H1 (cell line): ENCODE measurements around the gene HSD17B3. TPM values are rescaled to one million over a fixed set of nuclear protein-coding genes. Genes with fewer than 3 reads are reported as not detected.

Experiments
- CTCF ChIA-PET: fragments of 300-600 bp; sonication (Branson Sonifier 250); formaldehyde crosslinking; loops from one replicate; lab custom pipeline; 2021; ENCODE audit not compliant: partially characterized antibody; lab: Charles Lee
- POLR2A ChIA-PET: fragments of 300-600 bp; sonication (Branson Sonifier 250); formaldehyde crosslinking; loops from one replicate; lab custom pipeline; 2021; ENCODE audit warnings: inconsistent platforms; ENCODE audit not compliant: partially characterized antibody; lab: Charles Lee
- DNase-seq, 2 experiments: peaks; one replicate each; pipeline versions ENCODE4 v3.0.0 to v3.0.0-alpha.2; 2010 to 2022; ENCODE audit warnings: low spot score in 2 of 2, low read depth in 1 of 2, mixed read lengths in 1 of 2
- FAIRE-seq: peaks from 2 replicates; lab custom pipeline; 2011; peaks lifted over from hg19 to GRCh38; lab: Jason Lieb, UNC
- H2AFZ ChIP-seq: 2 replicates; pipeline ENCODE4 v1.8.1; 2012; ENCODE audit warnings: low read length, inconsistent platforms
- H2AK5ac ChIP-seq: 2 replicates; pipeline ENCODE4 v1.6.1; 2013; ENCODE audit warnings: low read depth, low read length
- H2BK120ac ChIP-seq: replicated peaks from 2 replicates; pipeline ENCODE3; 2013; ENCODE audit warnings: low read depth, low read length, inconsistent platforms
- H2BK12ac ChIP-seq: 2 replicates; pipeline ENCODE4 v1.6.1; 2013; ENCODE audit warnings: low read depth, low read length
- H2BK15ac ChIP-seq: 2 replicates; pipeline ENCODE4 v1.6.1; 2013; ENCODE audit warnings: low read length
- H2BK20ac ChIP-seq: 2 replicates; pipeline ENCODE4 v1.6.1; 2013; ENCODE audit warnings: low read length
- H2BK5ac ChIP-seq: 2 replicates; pipeline ENCODE4 v1.6.1; 2013; ENCODE audit warnings: low read depth, low read length
- H3K14ac ChIP-seq: 2 replicates; pipeline ENCODE4 v1.6.1; 2013; ENCODE audit warnings: inconsistent platforms; ENCODE audit not compliant: insufficient read length
- H3K18ac ChIP-seq: 2 replicates; pipeline ENCODE4 v1.6.1; 2013; ENCODE audit warnings: low read length; ENCODE audit errors: extremely low read depth
- H3K23ac ChIP-seq: 2 replicates; pipeline ENCODE4 v1.6.1; 2013; ENCODE audit warnings: inconsistent platforms; ENCODE audit not compliant: insufficient read length
- H3K23me2 ChIP-seq: 2 replicates; pipeline ENCODE4 v1.6.1; 2013; ENCODE audit warnings: low read depth, low read length
- H3K27ac ChIP-seq: 2 replicates; pipeline ENCODE4 v1.6.1; 2011; ENCODE audit warnings: low read depth, low read length, inconsistent platforms
- H3K27me3 ChIP-seq, 4 experiments: replicated peaks in 1 of 4; 1 replicate in 1 of 4; 2 replicates in 3 of 4; pipeline versions ENCODE4 v1.6.1 to v1.8.1; 2011 to 2013; ENCODE audit warnings: low read length in 3 of 4, mild to moderate bottlenecking in 3 of 4, inconsistent platforms in 2 of 4, mixed read lengths in 2 of 4, moderate library complexity in 1 of 4; ENCODE audit not compliant: control insufficient read depth in 3 of 4, insufficient read depth in 3 of 4; ENCODE audit errors: extremely low read depth in 1 of 4
- H3K36me3 ChIP-seq, 4 experiments: 2 replicates each; pipeline versions ENCODE4 v1.6.1 to v1.8.1; 2011 to 2013; ENCODE audit warnings: mild to moderate bottlenecking in 4 of 4, low read length in 3 of 4, moderate library complexity in 2 of 4, control low read depth in 1 of 4, inconsistent platforms in 1 of 4; ENCODE audit not compliant: insufficient read depth in 4 of 4, control insufficient read depth in 2 of 4
- H3K4ac ChIP-seq: replicated peaks from 2 replicates; pipeline ENCODE3; 2013; ENCODE audit warnings: low read length, low read depth, mixed read lengths, inconsistent platforms; ENCODE audit not compliant: insufficient read length
- H3K4me1 ChIP-seq, 4 experiments: replicated peaks in 1 of 4; 1 replicate in 1 of 4; 2 replicates in 3 of 4; pipeline versions ENCODE4 v1.6.1 to v1.8.1; 2011 to 2013; ENCODE audit warnings: low read length in 3 of 4, inconsistent platforms in 2 of 4, mixed read lengths in 1 of 4; ENCODE audit not compliant: insufficient read depth in 4 of 4, control insufficient read depth in 3 of 4
- H3K4me2 ChIP-seq, 2 experiments: 2 replicates each; pipeline versions ENCODE4 v1.6.1 to v1.8.1; 2011 to 2013; ENCODE audit warnings: low read depth in 2 of 2, low read length in 2 of 2, control low read depth in 1 of 2, inconsistent platforms in 1 of 2, mild to moderate bottlenecking in 1 of 2; ENCODE audit not compliant: insufficient read depth in 1 of 2
- H3K4me3 ChIP-seq, 4 experiments: fragments of 200-600, 300-600 bp in 1 of 4; sonication (generic), shearing (Covaris generic), sonication (Bioruptor Twin) in 1 of 4; 2 replicates each; pipeline versions ENCODE4 v1.5.1 to v1.8.1; 2011 to 2016; ENCODE audit warnings: low read length in 4 of 4, low read depth in 3 of 4, control low read depth in 2 of 4, inconsistent platforms in 2 of 4, mild to moderate bottlenecking in 2 of 4, mixed read lengths in 1 of 4, moderate library complexity in 1 of 4; ENCODE audit not compliant: insufficient read depth in 2 of 4; ENCODE audit errors: extremely low read depth in 1 of 4
- H3K56ac ChIP-seq: replicated peaks from 2 replicates; pipeline ENCODE3; 2013; ENCODE audit warnings: low read depth, mild to moderate bottlenecking, mixed read lengths, low read length, inconsistent platforms; ENCODE audit not compliant: insufficient read length
- H3K79me1 ChIP-seq: 2 replicates; pipeline ENCODE4 v1.6.1; 2013; ENCODE audit warnings: low read depth, low read length, control low read depth
- H3K79me2 ChIP-seq, 2 experiments: 2 replicates each; pipeline versions ENCODE4 v1.6.1 to v1.8.1; 2012 to 2013; ENCODE audit warnings: low read length in 2 of 2, mild to moderate bottlenecking in 2 of 2, inconsistent platforms in 1 of 2; ENCODE audit not compliant: insufficient read depth in 2 of 2, control insufficient read depth in 1 of 2
- H3K9ac ChIP-seq, 4 experiments: replicated peaks in 1 of 4; 1 replicate in 1 of 4; 2 replicates in 3 of 4; pipeline versions ENCODE4 v1.6.1 to v1.8.1; 2011 to 2013; ENCODE audit warnings: low read depth in 3 of 4, low read length in 3 of 4, control low read depth in 2 of 4, mild to moderate bottlenecking in 2 of 4, moderate library complexity in 2 of 4, inconsistent platforms in 1 of 4; ENCODE audit errors: extremely low read depth in 1 of 4
- H3K9me3 ChIP-seq, 2 experiments: 2 replicates each; pipeline versions ENCODE4 v1.6.1 to v1.8.1; 2012 to 2013; ENCODE audit warnings: mild to moderate bottlenecking in 2 of 2, moderate library complexity in 2 of 2, control low read depth in 1 of 2, inconsistent platforms in 1 of 2, low read depth in 1 of 2, low read length in 1 of 2, mixed read lengths in 1 of 2; ENCODE audit not compliant: insufficient read depth in 2 of 2
- H4K20me1 ChIP-seq, 2 experiments: replicated peaks in 1 of 2; 2 replicates each; pipeline versions ENCODE3 to v1.8.1; 2011 to 2013; ENCODE audit warnings: inconsistent platforms in 2 of 2, low read length in 2 of 2, mild to moderate bottlenecking in 1 of 2; ENCODE audit not compliant: insufficient read depth in 2 of 2, control insufficient read depth in 1 of 2
- H4K5ac ChIP-seq: 2 replicates; pipeline ENCODE4 v1.6.1; 2013; ENCODE audit warnings: low read length, low read depth, mixed read lengths, inconsistent platforms; ENCODE audit not compliant: insufficient read length
- H4K8ac ChIP-seq: 2 replicates; pipeline ENCODE4 v1.8.0; 2013; ENCODE audit warnings: mild to moderate bottlenecking, moderate library complexity, low read length, inconsistent platforms; ENCODE audit not compliant: insufficient read depth; ENCODE audit errors: extremely low read depth
- H4K91ac ChIP-seq: replicated peaks from 2 replicates; pipeline ENCODE3; 2013; ENCODE audit warnings: low read length, mixed read lengths, inconsistent platforms; ENCODE audit not compliant: insufficient read length
- BRCA1 ChIP-seq: IDR thresholded peaks from 2 replicates; pipeline ENCODE4 v1.6.1; 2012; ENCODE audit warnings: low read depth, low read length, improper control_type of control experiment
- EGR1 ChIP-seq: IDR thresholded peaks from 2 replicates; pipeline ENCODE4 v1.6.1; 2011; ENCODE audit warnings: low read depth, low read length, borderline replicate concordance
- KDM4A ChIP-seq: IDR thresholded peaks from one replicate; pipeline ENCODE4 v1.7.1; 2012; ENCODE audit warnings: low read depth, mild to moderate bottlenecking, moderate library complexity, low read length, inconsistent platforms; ENCODE audit not compliant: severe bottlenecking
- WGBS, 2 experiments: shearing (Covaris generic) in 1 of 2; methylation state at CpG; one replicate each; pipeline versions ENCODE4 v1.1.6 to v1.1.7; 2013 to 2015; ENCODE audit warnings: low lambda C conversion rate in 2 of 2, mixed read lengths in 2 of 2, inconsistent platforms in 1 of 2, low coverage in 1 of 2, missing lambda C conversion rate in 1 of 2; ENCODE audit not compliant: insufficient replicate concordance in 2 of 2, insufficient coverage in 1 of 2, insufficient read length in 1 of 2; ENCODE audit errors: extremely low coverage in 1 of 2, missing lambda C conversion rate in 1 of 2; 5-methylcytosine and 5-hydroxymethylcytosine counted together
- polyA plus RNA-seq, 7 experiments: library from polyadenylated mRNA; depleted of rRNA in 3 of 7; stranded (reverse) in 5 of 7; unstranded in 2 of 7; fragments of >200 nt in 5 of 7; fragments of 200-250 nt in 2 of 7; gene quantifications; 1 replicate in 5 of 7; 2 replicates in 1 of 7; 4 replicates in 1 of 7; pipeline versions ENCODE4 v1.2.1 to v1.2.3, GENCODE V29; 2011 to 2013; ENCODE audit warnings: missing spikeins in 2 of 7, mixed read lengths in 2 of 7
- total RNA-seq: library from RNA; stranded (reverse); fragmentation: NEBNext Ultra II Directional; extraction: Animal tissue kit (Norgen Biotek cat#: 25700); gene quantifications from 2 replicates; pipeline ENCODE4 v1.2.1, GENCODE V29; 2021

The HSD17B3 gene
- total and polyA plus RNA-seq, 2 of the 8 experiments (the other 6 are each of a cell fraction or from before 2014, with no cell fraction given): not detected

DNA sequence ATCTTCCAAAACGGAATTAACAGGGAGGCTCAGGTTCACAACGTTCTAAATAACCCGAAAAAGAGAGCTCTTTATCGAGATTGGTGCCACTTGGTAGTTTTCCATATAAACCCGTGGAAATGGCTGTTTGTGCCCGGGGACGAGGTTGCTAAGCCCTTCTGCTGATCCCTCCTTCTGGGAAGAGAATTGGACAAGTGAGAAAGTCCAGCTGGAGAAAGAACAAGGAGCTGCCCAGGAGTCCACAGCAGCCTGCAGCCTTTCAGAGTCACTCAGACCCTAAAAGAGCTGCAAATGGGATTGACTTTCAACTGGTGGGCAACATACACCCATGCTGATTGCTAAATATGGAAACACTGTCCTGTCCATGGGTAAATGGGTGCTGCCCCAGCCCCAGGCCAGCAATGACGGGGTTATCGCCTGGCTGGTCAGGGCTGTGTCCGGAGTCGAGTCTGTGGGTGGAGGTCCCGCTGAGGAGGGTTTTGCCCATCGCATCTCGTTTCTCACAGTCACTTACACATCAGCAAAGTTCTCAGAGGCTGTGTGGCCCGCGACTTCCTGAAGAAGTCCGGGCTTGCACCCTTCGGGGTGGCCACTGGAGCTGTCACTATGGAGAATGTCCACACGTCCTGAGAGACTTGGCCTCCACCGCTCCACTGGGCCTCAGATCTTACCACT, 40.7 kb upstream of the HSD17B3 start:
- Histone ChIP-seq H3K27me3 (no peaks in the 10 kb centered on the region), H2AFZ (no peak overlapping the region), H2BK15ac (0 out of 2 replicates have a peak overlapping the region, but pooled peaks have one; percentile 61), H4K5ac (no peak overlapping the region), H3K9me3 (no peaks in the 10 kb centered on the region; a peak in 1 of 4 replicates), H2BK20ac (peak overlapping the region; percentile 84), H3K79me2 (no peaks in the 10 kb centered on the region), H3K27ac (no peak overlapping the region), H3K18ac (no peak overlapping the region), H3K4ac (peak overlapping the region; percentile 66), H3K4me3 (no peak overlapping the region), H3K4me1 (peaks cover 0 to 33% (median 17%) of the 10 kb centered on the region in 4 experiments; a peak in 6 of 7 replicates), H3K9ac (no peak overlapping the region; a peak in 2 of 7 replicates), H2BK5ac (peak overlapping the region; percentile 28; the same call in 1 of the 2 replicates), H3K56ac (no peak overlapping the region), H2BK120ac (peak overlapping the region; percentile 72), H3K14ac (no peak overlapping the region), H3K23me2 (no peaks in the 10 kb centered on the region), H3K79me1 (no peaks in the 10 kb centered on the region), H3K4me2 (no peak overlapping the region), H4K20me1 (no peaks in the 10 kb centered on the region), H3K23ac (no peak overlapping the region), H3K36me3 (no peaks in the 10 kb centered on the region), H4K8ac (peak overlapping the region; percentile 43; the same call in 1 of the 2 replicates), H2AK5ac (peak overlapping the region; percentile 33; the same call in 1 of the 2 replicates), H4K91ac (peak overlapping the region; percentile 93), H2BK12ac (peak overlapping the region; percentile 93)
- ChIA-PET CTCF (interaction anchor here (0.7 to 2.9 kb wide), 5 partner anchors 9 to 97 kb away, joined by 3 to 21 read pairs (median 4); no protein-coding TSS in a partner anchor), POLR2A (interaction anchor here (1.1 kb wide), 1 partner anchor 8 kb away, joined by 3 read pairs; no protein-coding TSS in a partner anchor)
- WGBS, 2 experiments: 91% methylated on average over 20 of the region's 20 CpGs; no CpG with 5 or more reads in 1 of the 2 experiments
- no peak for TF ChIP-seq BRCA1
- no peak for TF ChIP-seq EGR1
- no peak for TF ChIP-seq KDM4A
- FAIRE-seq: no peak
- DNase-seq: no peak
